HG03139 (cell line): ENCODE measurements around the gene SLC4A4.

Experiments used
- ATAC-seq: cut with Tn5 transposase; IDR thresholded peaks from one replicate; pipeline ENCODE4 v1.9.1; 2021; ENCODE audit not compliant: unreplicated experiment

SLC4A4 gene

GRCh38 chr4:71356924-71357663 is 18.3 kb downstream of the SLC4A4 start:
- no peak for ATAC-seq

GRCh38 chr4:71360844-71361243 is 22.0 kb downstream of the SLC4A4 start:
- ATAC-seq = no peak

- no peak for ATAC-seq
Measured at GRCh38 chr4:71361476-71361875, 22.7 kb downstream of the SLC4A4 start.

GRCh38 chr4:71366766-71367165 is 27.9 kb downstream of the SLC4A4 start:
- no peak for ATAC-seq

GRCh38 chr4:71367546-71367945 is 28.7 kb downstream of the SLC4A4 start:
- ATAC-seq = no peak

GRCh38 chr4:71368906-71369305 is 30.1 kb downstream of the SLC4A4 start:
- ATAC-seq = no peak

GRCh38 chr4:71369536-71369935 is 30.7 kb downstream of the SLC4A4 start:
- no peak for ATAC-seq

GRCh38 chr4:71375494-71375893 is 36.7 kb downstream of the SLC4A4 start:
- no peak for ATAC-seq

GRCh38 chr4:71377561-71377960 is 38.7 kb downstream of the SLC4A4 start:
- ATAC-seq = no peak

- no peak for ATAC-seq
Measured at GRCh38 chr4:71379126-71379525, 40.3 kb downstream of the SLC4A4 start.

GRCh38 chr4:71380788-71381187 is 42.0 kb downstream of the SLC4A4 start:
- ATAC-seq = no peak

- ATAC-seq = no peak
Measured at GRCh38 chr4:71382125-71382899, 43.5 kb downstream of the SLC4A4 start.

GRCh38 chr4:71382900-71383560 is 44.2 kb downstream of the SLC4A4 start:
- no peak for ATAC-seq

GRCh38 chr4:71383984-71384383 is 45.2 kb downstream of the SLC4A4 start:
- ATAC-seq = no peak

- no peak for ATAC-seq
Measured at GRCh38 chr4:71389149-71389827, 50.5 kb downstream of the SLC4A4 start.

GRCh38 chr4:71392109-71392508 is 53.3 kb downstream of the SLC4A4 start:
- no peak for ATAC-seq

- ATAC-seq = no peak
Measured at GRCh38 chr4:71396382-71396781, 57.6 kb downstream of the SLC4A4 start.

- no peak for ATAC-seq
Measured at GRCh38 chr4:71400810-71401209, 62.0 kb downstream of the SLC4A4 start.

- ATAC-seq = no peak
Measured at GRCh38 chr4:71402616-71403015, 63.8 kb downstream of the SLC4A4 start.

GRCh38 chr4:71404049-71404448 is 65.2 kb downstream of the SLC4A4 start:
- ATAC-seq = no peak

GRCh38 chr4:71405791-71406190 is 67.0 kb downstream of the SLC4A4 start:
- ATAC-seq = no peak
